ENCODE data around the gene RPL13A.

Gene RPL13A

DNA sequence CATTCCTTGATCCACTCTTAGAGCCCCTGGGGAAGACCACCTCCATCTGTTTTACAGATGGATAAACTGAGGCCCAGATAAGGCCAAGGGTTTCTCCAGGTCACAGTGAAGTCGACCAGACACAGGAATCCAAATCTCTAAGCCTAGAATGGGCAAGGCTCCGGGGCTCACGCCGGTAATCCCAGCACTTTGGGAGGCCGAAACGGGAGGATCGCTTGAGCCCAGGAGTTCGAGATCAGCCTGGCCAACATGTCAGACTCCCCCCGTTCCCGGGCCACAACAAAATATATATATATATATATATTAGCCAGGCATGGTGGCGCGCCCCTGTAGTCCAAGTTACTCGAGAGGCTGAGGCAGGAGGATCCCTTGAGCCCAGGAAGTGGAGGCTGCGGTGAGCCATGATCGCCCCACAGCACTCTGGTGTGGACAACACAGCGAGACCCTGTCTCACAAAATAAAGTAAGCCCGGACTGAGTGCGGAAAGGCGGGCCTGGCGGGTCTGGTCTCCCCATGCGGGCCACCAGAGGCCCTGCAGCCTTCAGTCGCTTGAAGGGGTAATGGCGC, 615 bp upstream of the RPL13A start:
- DNase-seq, result no peak

- DNase-seq, result no peak
Measured at GRCh38 chr19:49488046-49488862, 846 bp downstream of the RPL13A start.

GRCh38 chr19:49488863-49489537, 1.6 kb downstream of the RPL13A start:
- DNase-seq, result no peak

DNA sequence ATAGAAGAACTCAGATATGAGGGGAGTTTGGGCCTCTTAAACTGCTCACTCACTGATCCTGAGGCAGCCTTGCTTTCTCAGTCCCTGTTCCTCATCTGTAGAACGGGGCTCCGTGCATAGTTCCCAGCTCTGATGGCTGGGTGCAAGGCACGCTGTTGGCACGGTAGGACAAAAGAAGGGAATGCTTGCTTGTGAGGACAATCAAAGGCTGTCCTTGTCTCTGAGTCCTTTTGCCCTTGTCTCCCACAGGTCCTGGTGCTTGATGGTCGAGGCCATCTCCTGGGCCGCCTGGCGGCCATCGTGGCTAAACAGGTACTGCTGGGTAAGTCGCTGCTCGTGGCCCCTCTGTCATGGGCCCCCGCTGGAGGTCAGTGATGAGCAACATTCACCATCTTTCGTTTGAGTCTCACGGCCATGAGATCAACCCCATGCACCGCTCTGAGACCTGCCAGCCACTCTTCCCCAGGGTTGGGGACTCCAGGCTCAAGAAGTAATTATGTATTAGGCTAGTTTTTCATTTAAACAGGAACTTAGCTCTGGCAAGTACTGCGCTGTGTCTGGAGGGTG, 2.3 kb downstream of the RPL13A start:
- no peak for DNase-seq

DNA sequence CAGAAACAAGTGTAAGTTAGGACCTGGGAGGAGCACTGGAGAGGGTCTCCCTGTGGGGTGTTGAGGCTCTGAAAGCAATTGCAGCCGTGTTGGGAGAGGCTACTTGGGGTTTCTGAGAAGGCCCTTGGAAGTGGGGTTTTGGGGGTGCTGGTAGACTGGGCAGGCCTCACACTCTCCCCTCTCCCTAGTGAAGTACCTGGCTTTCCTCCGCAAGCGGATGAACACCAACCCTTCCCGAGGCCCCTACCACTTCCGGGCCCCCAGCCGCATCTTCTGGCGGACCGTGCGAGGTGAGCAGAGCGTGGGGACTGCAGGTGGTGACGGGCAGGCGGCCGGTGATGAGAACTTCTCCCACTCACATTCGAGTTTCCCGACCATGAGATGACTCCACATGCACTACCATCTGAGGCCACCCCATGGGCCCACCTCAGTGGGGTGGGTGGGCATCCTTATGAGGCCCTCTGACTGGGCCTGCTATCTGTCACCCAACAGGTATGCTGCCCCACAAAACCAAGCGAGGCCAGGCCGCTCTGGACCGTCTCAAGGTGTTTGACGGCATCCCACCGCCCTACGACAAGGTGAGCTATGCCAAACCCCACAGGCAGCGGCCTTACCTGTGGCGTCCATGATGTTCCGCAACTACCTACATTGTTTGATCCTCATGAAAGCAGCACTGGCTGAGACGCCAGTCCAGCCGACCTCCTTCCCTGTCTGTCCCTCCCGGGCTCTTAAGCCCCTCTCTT, 3.0 kb downstream of the RPL13A start:
- no peak for DNase-seq

GRCh38 chr19:49491030-49491803, 3.8 kb downstream of the RPL13A start:
- DNase-seq, result no peak

DNA sequence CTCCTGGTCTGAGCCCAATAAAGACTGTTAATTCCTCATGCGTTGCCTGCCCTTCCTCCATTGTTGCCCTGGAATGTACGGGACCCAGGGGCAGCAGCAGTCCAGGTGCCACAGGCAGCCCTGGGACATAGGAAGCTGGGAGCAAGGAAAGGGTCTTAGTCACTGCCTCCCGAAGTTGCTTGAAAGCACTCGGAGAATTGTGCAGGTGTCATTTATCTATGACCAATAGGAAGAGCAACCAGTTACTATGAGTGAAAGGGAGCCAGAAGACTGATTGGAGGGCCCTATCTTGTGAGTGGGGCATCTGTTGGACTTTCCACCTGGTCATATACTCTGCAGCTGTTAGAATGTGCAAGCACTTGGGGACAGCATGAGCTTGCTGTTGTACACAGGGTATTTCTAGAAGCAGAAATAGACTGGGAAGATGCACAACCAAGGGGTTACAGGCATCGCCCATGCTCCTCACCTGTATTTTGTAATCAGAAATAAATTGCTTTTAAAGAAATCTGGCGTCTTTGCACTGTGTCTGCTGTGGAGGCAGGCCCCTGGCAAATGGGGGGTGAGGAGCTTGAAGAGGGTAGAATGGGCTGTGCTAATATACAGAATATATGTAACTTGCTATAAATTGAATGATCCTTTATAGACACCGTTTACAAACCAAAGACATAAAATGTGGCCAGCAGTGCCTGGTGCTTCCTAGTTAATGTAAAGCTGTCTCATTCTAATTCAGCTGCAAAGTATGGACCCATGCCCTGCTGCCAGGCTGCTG, 4.6 kb downstream of the RPL13A start:
- DNase-seq, result no peak

- DNase-seq, result no peak
Measured at GRCh38 chr19:49492573-49493405, 5.4 kb downstream of the RPL13A start.

- DNase-seq, result no peak
Measured at GRCh38 chr19:49496574-49497008, 9.2 kb downstream of the RPL13A start.

GRCh38 chr19:49497047-49497788, 9.8 kb downstream of the RPL13A start:
- peak; percentile 21 for DNase-seq

DNA sequence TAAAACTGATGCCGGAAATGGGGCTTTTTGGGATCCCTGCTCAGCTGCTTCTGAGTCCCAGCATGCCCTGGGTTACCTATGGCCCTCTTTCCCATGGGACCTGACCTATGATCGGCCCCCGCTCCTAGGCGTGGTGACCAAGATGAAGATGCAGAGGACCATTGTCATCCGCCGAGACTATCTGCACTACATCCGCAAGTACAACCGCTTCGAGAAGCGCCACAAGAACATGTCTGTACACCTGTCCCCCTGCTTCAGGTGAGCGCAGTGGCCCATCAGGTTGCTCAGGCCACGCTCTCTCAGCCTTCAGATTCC, 10.3 kb downstream of the RPL13A start:
- DNase-seq, result no peak

- DNase-seq, result no peak
Measured at GRCh38 chr19:49498475-49498874, 11.1 kb downstream of the RPL13A start.

GRCh38 chr19:49499030-49499670, 11.7 kb downstream of the RPL13A start:
- DNase-seq, result no peak

GRCh38 chr19:49502866-49503581, 15.6 kb downstream of the RPL13A start:
- peak; percentile 51 for DNase-seq

GRCh38 chr19:49503582-49503962, 16.2 kb downstream of the RPL13A start:
- DNase-seq, result no peak

DNA sequence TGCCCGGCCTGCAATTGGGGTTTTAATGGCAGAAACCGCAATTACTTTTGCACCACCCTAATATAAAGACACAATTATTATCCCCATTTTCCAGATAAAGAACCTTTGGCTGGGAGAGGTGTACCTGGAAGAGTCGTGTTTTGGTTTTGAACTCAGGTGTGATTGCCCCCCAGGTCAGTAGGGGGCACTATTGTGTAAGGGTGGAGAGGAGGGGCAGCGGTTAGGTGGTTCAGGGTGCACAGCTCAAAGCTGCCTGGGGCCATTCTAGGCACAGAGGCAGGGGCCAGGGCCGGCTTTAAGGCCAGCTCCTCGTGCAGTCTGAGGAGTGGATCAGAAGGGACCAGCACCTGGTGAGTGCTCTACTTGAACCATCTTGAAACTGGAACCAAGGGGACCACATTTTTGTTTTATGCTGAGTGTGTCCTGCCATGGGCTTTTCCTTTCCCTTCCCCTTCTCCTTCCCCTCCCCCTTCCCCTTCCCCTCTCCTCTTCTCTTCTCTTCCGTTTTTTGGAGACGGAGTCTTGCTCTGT, 19.2 kb downstream of the RPL13A start:
- peak; percentile 50 for DNase-seq

- no peak for DNase-seq
Measured at GRCh38 chr19:49507803-49508494, 20.5 kb downstream of the RPL13A start.
